ENCODE measurements around the gene HDAC4. TPM values are rescaled to one million over a fixed set of nuclear protein-coding genes. Genes with fewer than 3 reads are reported as not detected.
A peak's percentile ranks its signal among the peaks of the same experiment; 100 is the strongest.
"Not testable (repeated sequence)": the region's sequence is repeated elsewhere in the genome, so short reads cannot be mapped to it uniquely, and the experiment has no call there.

HDAC4 gene
- total RNA-seq, 4 donors from 2014 or later = 21.6 to 72.7 (median 35.2) TPM

GRCh38 chr2:239283288-239283945 lies 117.4 kb downstream of the HDAC4 start:
- Histone ChIP-seq H3K27ac (no peak overlapping the region), H3K36me3 (peaks cover 0 to 11% (median 0%) of the 10 kb centered on the region in 3 donors), H3K4me3 (no peak overlapping the region), H3K9me3 (no peaks in the 10 kb centered on the region), H3K4me1 (peaks cover 38 to 70% (median 50%) of the 10 kb centered on the region in 3 donors), H3K27me3 (no peaks in the 10 kb centered on the region)
- WGBS, 2 donors = 83 to 92% methylated on average over 14 to 22 of the region's 29 CpGs
- intact Hi-C loops (cut with DNase I) = no loop called here
- TF ChIP-seq CTCF (IDR thresholded peaks at IDR 0.05) (no peak), POLR2A (IDR thresholded peaks at IDR 0.05) (no peak)
- no peak for DNase-seq

DNA sequence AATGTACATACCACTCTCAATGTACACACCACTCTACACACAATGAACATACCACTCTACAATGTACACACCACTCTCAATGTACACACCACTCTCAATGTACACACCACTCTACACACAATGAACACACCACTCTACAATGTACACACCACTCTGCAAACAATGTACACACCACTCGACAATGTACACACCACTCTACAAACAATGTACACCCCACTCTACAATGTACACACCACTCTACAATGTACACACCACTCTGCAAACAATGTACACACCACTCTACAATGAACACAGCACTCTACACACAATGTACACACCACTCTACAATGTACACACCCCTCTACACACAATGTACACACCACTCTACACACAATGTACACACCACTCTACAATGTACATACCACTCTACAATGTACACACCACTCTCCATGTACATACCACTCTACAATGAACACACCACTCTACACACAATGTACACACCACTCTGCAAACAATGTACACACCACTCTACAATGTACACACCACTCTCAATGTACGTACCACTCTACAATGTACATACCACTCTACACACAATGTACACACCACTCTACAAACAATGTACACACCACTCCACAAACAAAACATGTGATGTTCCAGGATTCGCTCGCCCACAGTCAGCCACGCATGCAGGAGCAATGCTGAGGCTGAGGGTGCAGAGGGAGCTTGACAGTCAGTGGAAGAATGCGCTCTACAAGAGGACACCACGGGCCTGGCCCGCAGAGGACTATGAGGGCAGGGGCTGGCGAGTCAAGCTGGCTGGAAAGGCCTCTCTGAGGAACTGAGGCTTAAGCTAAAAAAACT lies 118.2 kb downstream of the HDAC4 start:
- intact Hi-C loops (cut with DNase I) = no loop called here
- 90 to 98% methylated on average over 7 to 8 of the region's 9 CpGs for WGBS, 2 donors
- Histone ChIP-seq H3K4me1 (peaks cover 33 to 70% (median 46%) of the 10 kb centered on the region in 3 donors), H3K36me3 (peaks cover 0 to 11% (median 0%) of the 10 kb centered on the region in 3 donors), H3K27me3 (no peaks in the 10 kb centered on the region), H3K27ac (no peak overlapping the region), H3K9me3 (no peaks in the 10 kb centered on the region), H3K4me3 (no peak overlapping the region)
- TF ChIP-seq CTCF (IDR thresholded peaks at IDR 0.05) (no peak), POLR2A (IDR thresholded peaks at IDR 0.05) (no peak)
- no peak for DNase-seq

DNA sequence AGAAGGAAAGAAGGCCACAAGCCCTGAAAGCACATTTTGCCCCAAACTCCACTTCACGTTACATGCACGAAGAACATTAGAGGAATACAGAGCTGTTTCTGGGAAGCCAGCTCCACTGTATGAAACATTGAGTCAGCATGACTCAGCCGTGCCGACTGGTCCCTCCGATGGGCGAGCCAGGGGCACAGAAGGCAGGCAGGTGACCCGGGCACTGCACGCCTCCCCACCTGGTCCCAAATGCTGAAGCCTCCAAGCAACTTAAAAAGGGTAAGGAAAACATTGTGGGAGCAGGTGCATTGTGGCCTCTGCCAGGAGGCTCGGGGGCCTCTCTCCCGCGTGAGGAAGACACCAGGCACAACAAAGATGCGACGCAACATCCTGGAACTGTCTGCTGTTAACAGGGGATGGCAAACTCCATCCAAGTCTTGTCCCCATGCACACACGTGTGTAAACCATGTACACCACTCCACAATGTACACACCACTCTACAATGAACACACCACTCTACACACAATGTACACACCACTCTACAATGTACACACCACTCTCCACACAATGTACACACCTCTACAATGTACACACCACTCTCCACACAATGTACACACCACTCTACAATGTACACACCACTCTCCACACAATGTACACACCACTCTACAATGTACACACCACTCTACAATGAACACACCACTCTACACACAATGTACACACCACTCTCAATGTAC lies 120.4 kb downstream of the HDAC4 start:
- intact Hi-C loops (cut with DNase I); H3K4me3 ChIP-seq; H3K27me3 ChIP-seq; H3K9me3 ChIP-seq; DNase-seq: not testable (repeated sequence)
- H3K4me1 ChIP-seq = peaks cover 44 to 69% (median 45%) of the 10 kb centered on the region in 3 donors
- peaks cover 0 to 11% (median 0%) of the 10 kb centered on the region in 3 donors for H3K36me3 ChIP-seq
- H3K27ac ChIP-seq = peak overlapping the region; percentile 66 to 79 (median 72)
- 25 to 68% methylated on average over 6 to 10 of the region's 14 CpGs for WGBS, 2 donors

- TF ChIP-seq POLR2A (IDR thresholded peaks at IDR 0.05) (no peak), CTCF (IDR thresholded peaks at IDR 0.05) (no peak)
- no peak for DNase-seq
- no peaks in the 10 kb centered on the region for H3K9me3 ChIP-seq
- H3K27ac ChIP-seq = peak overlapping the region; percentile 66 to 79 (median 72)
- intact Hi-C loops (cut with DNase I) = no loop called here
- peaks cover 0 to 11% (median 0%) of the 10 kb centered on the region in 3 donors for H3K36me3 ChIP-seq
- H3K4me1 ChIP-seq = peaks cover 43 to 69% (median 45%) of the 10 kb centered on the region in 3 donors
- WGBS, 2 donors = 62 to 71% methylated on average over 15 to 18 of the region's 20 CpGs
- no peaks in the 10 kb centered on the region for H3K27me3 ChIP-seq
- no peak overlapping the region for H3K4me3 ChIP-seq
Observed at GRCh38 chr2:239279508-239280295, 121.1 kb downstream of the HDAC4 start.

- H3K4me1 ChIP-seq = peaks cover 48 to 69% (median 53%) of the 10 kb centered on the region in 3 donors
- peak overlapping the region; percentile 66 to 79 (median 72) for H3K27ac ChIP-seq
- intact Hi-C loops (cut with DNase I) = no loop called here
- WGBS, 2 donors = 43 to 52% methylated on average over 4 of the region's 4 CpGs
- no peak for DNase-seq
- peaks cover 0 to 7% (median 0%) of the 10 kb centered on the region in 3 donors for H3K36me3 ChIP-seq
- no peaks in the 10 kb centered on the region for H3K9me3 ChIP-seq
- H3K4me3 ChIP-seq = no peak overlapping the region
- H3K27me3 ChIP-seq = no peaks in the 10 kb centered on the region
- no peak for TF ChIP-seq CTCF (IDR thresholded peaks at IDR 0.05)
Observed at GRCh38 chr2:239278941-239279365, 121.9 kb downstream of the HDAC4 start.
